Measurements from ENCODE around the gene TTC9C. TPM values are rescaled to one million over a fixed set of nuclear protein-coding genes. Genes with fewer than 3 reads are reported as not detected.

The TTC9C gene
- total and polyA plus RNA-seq, 2 of the 13 experiments (the other 11 are each of a cell fraction or from before 2014, with no cell fraction given), result 28.0 to 36.4 TPM

DNA sequence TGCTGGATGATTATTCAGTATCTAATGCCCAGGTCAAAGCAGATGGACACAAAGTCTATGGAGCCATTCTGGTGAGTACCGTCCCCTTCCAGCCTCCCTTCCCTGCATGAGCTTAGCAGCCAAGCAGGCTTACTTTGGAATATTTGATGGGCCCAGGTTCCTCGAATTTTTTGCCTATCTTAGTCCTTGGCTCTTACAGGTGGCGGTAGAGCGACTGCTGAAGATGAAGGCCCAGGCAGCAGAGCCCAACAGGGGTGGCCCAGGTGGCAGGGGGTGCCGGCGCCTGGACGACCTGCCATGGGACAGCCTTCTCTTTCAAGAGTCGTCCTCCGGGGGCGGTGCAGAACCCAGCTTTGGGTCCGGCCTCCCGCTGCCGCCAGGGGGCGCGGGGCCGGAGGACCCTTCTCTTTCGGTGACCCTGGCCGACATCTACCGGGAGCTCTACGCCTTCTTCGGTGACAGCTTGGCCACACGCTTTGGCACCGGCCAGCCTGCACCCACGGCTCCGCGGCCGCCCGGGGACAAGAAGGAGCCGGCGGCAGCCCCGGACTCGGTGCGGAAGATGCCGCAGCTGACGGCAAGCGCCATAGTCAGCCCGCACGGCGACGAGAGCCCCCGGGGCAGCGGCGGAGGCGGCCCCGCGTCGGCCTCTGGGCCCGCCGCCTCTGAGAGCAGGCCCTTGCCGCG lies 58.2 kb downstream of the TTC9C start (continued):
- TF ChIP-seq, protein P1, sequence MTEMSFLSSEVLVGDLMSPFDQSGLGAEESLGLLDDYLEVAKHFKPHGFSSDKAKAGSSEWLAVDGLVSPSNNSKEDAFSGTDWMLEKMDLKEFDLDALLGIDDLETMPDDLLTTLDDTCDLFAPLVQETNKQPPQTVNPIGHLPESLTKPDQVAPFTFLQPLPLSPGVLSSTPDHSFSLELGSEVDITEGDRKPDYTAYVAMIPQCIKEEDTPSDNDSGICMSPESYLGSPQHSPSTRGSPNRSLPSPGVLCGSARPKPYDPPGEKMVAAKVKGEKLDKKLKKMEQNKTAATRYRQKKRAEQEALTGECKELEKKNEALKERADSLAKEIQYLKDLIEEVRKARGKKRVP (CRISPR knock-in tag; IDR thresholded peaks at IDR 0.05), result no peak
- no peak for TF ChIP-seq POLR2AphosphoS5 (IDR thresholded peaks at IDR 0.05; ENCODE audit: low read depth, low read length)
- TF ChIP-seq ZBTB42 (CRISPR knock-in tag; IDR thresholded peaks at IDR 0.05), result no peak
- TF ChIP-seq MIXL1 (CRISPR knock-in tag; IDR thresholded peaks at IDR 0.05), result no peak
- TF ChIP-seq ZNF207 (IDR thresholded peaks at IDR 0.05; ENCODE audit: borderline replicate concordance), result no peak
- TF ChIP-seq ZNF3 (CRISPR knock-in tag; IDR thresholded peaks at IDR 0.05), result no peak
- TF ChIP-seq JUND (CRISPR knock-in tag; IDR thresholded peaks at IDR 0.05), result 0 out of 2 replicates have a peak, but pooled peaks have one; percentile 47
- TF ChIP-seq, protein P2, sequence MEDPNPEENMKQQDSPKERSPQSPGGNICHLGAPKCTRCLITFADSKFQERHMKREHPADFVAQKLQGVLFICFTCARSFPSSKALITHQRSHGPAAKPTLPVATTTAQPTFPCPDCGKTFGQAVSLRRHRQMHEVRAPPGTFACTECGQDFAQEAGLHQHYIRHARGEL (CRISPR knock-in tag; IDR thresholded peaks at IDR 0.05), result no peak
- TF ChIP-seq BRD4 (CRISPR knock-in tag; IDR thresholded peaks at IDR 0.05), result peak; percentile 45; the same call in 1 of the 2 replicates
- TF ChIP-seq RFXAP (CRISPR knock-in tag; IDR thresholded peaks at IDR 0.05; ENCODE audit: borderline replicate concordance), result 0 out of 2 replicates have a peak, but pooled peaks have one; percentile 29
- no peak for TF ChIP-seq RFX1 (IDR thresholded peaks at IDR 0.05)
- TF ChIP-seq, protein P3, sequence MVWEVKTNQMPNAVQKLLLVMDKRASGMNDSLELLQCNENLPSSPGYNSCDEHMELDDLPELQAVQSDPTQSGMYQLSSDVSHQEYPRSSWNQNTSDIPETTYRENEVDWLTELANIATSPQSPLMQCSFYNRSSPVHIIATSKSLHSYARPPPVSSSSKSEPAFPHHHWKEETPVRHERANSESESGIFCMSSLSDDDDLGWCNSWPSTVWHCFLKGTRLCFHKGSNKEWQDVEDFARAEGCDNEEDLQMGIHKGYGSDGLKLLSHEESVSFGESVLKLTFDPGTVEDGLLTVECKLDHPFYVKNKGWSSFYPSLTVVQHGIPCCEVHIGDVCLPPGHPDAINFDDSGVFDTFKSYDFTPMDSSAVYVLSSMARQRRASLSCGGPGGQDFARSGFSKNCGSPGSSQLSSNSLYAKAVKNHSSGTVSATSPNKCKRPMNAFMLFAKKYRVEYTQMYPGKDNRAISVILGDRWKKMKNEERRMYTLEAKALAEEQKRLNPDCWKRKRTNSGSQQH (CRISPR knock-in tag; IDR thresholded peaks at IDR 0.05; ENCODE audit: low read depth), result peak; percentile 64; the same call in 1 of the 2 replicates
- TF ChIP-seq TCF7 (IDR thresholded peaks at IDR 0.05; ENCODE audit: low read depth), result no peak
- TF ChIP-seq NFKB2 (CRISPR knock-in tag; IDR thresholded peaks at IDR 0.05; ENCODE audit: borderline replicate concordance), result no peak; the same call in 1 of the 2 replicates
- TF ChIP-seq, protein P4, sequence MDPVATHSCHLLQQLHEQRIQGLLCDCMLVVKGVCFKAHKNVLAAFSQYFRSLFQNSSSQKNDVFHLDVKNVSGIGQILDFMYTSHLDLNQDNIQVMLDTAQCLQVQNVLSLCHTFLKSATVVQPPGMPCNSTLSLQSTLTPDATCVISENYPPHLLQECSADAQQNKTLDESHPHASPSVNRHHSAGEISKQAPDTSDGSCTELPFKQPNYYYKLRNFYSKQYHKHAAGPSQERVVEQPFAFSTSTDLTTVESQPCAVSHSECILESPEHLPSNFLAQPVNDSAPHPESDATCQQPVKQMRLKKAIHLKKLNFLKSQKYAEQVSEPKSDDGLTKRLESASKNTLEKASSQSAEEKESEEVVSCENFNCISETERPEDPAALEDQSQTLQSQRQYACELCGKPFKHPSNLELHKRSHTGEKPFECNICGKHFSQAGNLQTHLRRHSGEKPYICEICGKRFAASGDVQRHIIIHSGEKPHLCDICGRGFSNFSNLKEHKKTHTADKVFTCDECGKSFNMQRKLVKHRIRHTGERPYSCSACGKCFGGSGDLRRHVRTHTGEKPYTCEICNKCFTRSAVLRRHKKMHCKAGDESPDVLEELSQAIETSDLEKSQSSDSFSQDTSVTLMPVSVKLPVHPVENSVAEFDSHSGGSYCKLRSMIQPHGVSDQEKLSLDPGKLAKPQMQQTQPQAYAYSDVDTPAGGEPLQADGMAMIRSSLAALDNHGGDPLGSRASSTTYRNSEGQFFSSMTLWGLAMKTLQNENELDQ (CRISPR knock-in tag; IDR thresholded peaks at IDR 0.05; ENCODE audit: borderline replicate concordance), result no peak
- TF ChIP-seq GTF3A (CRISPR knock-in tag; conservative IDR thresholded peaks at IDR 0.05), result no peak
- TF ChIP-seq, protein P5, sequence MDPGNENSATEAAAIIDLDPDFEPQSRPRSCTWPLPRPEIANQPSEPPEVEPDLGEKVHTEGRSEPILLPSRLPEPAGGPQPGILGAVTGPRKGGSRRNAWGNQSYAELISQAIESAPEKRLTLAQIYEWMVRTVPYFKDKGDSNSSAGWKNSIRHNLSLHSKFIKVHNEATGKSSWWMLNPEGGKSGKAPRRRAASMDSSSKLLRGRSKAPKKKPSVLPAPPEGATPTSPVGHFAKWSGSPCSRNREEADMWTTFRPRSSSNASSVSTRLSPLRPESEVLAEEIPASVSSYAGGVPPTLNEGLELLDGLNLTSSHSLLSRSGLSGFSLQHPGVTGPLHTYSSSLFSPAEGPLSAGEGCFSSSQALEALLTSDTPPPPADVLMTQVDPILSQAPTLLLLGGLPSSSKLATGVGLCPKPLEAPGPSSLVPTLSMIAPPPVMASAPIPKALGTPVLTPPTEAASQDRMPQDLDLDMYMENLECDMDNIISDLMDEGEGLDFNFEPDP (CRISPR knock-in tag; conservative IDR thresholded peaks at IDR 0.05), result no peak
- no peak for TF ChIP-seq KLF6 (CRISPR knock-in tag; IDR thresholded peaks at IDR 0.05)
- 0 out of 2 replicates have a peak, but pooled peaks have one; percentile 7 for TF ChIP-seq SATB2 (CRISPR knock-in tag; IDR thresholded peaks at IDR 0.05)
- TF ChIP-seq ZNF549 (CRISPR knock-in tag; IDR thresholded peaks at IDR 0.05), result no peak
- TF ChIP-seq ZBTB7A (CRISPR knock-in tag; IDR thresholded peaks at IDR 0.05), result no peak; the same call in none of the 2 replicates
- TF ChIP-seq HNRNPLL (IDR thresholded peaks at IDR 0.05; ENCODE audit: low read depth, low read length, poor library complexity, severe bottlenecking), result peak; percentile 83
- TF ChIP-seq NFATC3 (CRISPR knock-in tag; IDR thresholded peaks at IDR 0.05), result no peak
